ENCODE measurements around the gene IGSF21.

DNA sequence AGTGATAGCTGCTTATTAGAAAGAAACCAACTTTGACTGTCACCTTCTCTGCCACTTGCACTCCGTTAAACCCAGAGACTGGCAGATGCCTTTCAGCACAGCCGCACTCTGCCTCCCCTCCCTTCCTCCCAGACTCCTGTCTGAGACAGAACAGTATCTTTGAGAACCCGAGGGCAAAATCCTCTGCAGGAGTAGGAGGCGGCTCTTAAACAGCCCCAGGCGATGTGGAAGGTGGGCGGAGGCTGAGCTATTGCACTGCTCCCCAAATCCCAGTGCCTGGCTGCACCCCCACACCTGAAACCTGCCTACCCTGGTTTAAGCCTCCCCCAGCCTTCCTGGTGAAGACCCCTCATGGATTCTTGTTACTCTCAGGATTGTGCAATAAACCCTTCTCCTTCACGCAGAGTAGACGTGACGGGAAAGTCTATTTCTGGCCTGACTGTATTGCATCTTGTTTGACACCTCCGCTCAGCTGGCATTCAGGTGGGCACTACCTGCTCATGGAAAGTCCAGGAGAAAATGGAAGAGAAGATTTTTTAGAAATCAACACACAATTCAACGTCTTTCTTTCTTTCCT is 34.4 kb upstream of the IGSF21 start:
- TF ChIP-seq POLR2A (IDR thresholded peaks at IDR 0.05; ENCODE audit: low read length) (no peak), GATA1 (IDR thresholded peaks at IDR 0.05; ENCODE audit: low read depth, low read length) (no peak)
